ENCODE results near the gene OSBPL9. TPM values are rescaled to one million over a fixed set of nuclear protein-coding genes. Genes with fewer than 3 reads are reported as not detected.

Gene OSBPL9
- total RNA-seq, 1 donor from 2014 or later, result 72.2 TPM

- Histone ChIP-seq H3K4me1 (peaks cover 57% of the 10 kb centered on the region), H3K4me3 (no peak overlapping the region), H3K27me3 (no peaks in the 10 kb centered on the region), H3K9me3 (no peaks in the 10 kb centered on the region), H3K27ac (no peak overlapping the region), H3K36me3 (no peaks in the 10 kb centered on the region)
- TF ChIP-seq CTCF (IDR thresholded peaks at IDR 0.05), result no peak
- no peak for TF ChIP-seq POLR2AphosphoS5 (IDR thresholded peaks at IDR 0.05; ENCODE audit: insufficient read depth in 1 of 2, low read depth in 1 of 2)
- no peak for TF ChIP-seq POLR2A (IDR thresholded peaks at IDR 0.05)
- DNase-seq (ENCODE audit: extremely low spot score in 2 of 2), result no peak
- intact Hi-C loops (cut with DNase I), result no loop called here
These were observed 17.7 kb downstream of the OSBPL9 start for GRCh38 chr1:51634618-51635017.

- H3K36me3 ChIP-seq, result no peaks in the 10 kb centered on the region
- intact Hi-C loops (cut with DNase I), result no loop called here
- no peak for DNase-seq (ENCODE audit: extremely low spot score in 2 of 2)
- no peaks in the 10 kb centered on the region for H3K9me3 ChIP-seq
- no peaks in the 10 kb centered on the region for H3K27me3 ChIP-seq
- no peak overlapping the region for H3K4me3 ChIP-seq
- no peak overlapping the region for H3K27ac ChIP-seq
- no peak for TF ChIP-seq POLR2AphosphoS5 (IDR thresholded peaks at IDR 0.05; ENCODE audit: insufficient read depth in 1 of 2, low read depth in 1 of 2)
- TF ChIP-seq POLR2A (IDR thresholded peaks at IDR 0.05), result no peak
- no peak for TF ChIP-seq CTCF (IDR thresholded peaks at IDR 0.05)
- H3K4me1 ChIP-seq, result peaks cover 59% of the 10 kb centered on the region
These were observed 18.7 kb downstream of the OSBPL9 start for GRCh38 chr1:51635615-51636014.

GRCh38 chr1:51636191-51636590 lies 19.3 kb downstream of the OSBPL9 start:
- Histone ChIP-seq H3K36me3 (no peaks in the 10 kb centered on the region), H3K9me3 (no peaks in the 10 kb centered on the region), H3K27ac (peak overlapping the region; percentile 53), H3K4me3 (no peak overlapping the region), H3K27me3 (no peaks in the 10 kb centered on the region), H3K4me1 (peaks cover 60% of the 10 kb centered on the region)
- no peak for DNase-seq (ENCODE audit: extremely low spot score in 2 of 2)
- TF ChIP-seq POLR2AphosphoS5 (IDR thresholded peaks at IDR 0.05; ENCODE audit: insufficient read depth in 1 of 2, low read depth in 1 of 2), result no peak
- no peak for TF ChIP-seq CTCF (IDR thresholded peaks at IDR 0.05)
- no peak for TF ChIP-seq POLR2A (IDR thresholded peaks at IDR 0.05)
- intact Hi-C loops (cut with DNase I), result no loop called here

GRCh38 chr1:51636764-51637522 lies 20.1 kb downstream of the OSBPL9 start:
- intact Hi-C loops (cut with DNase I), result no loop called here
- peaks cover 65% of the 10 kb centered on the region for H3K4me1 ChIP-seq
- TF ChIP-seq POLR2AphosphoS5 (IDR thresholded peaks at IDR 0.05; ENCODE audit: insufficient read depth in 1 of 2, low read depth in 1 of 2), result peak in 1 of 2 donors; percentile 87
- no peak for TF ChIP-seq POLR2A (IDR thresholded peaks at IDR 0.05)
- DNase-seq (ENCODE audit: extremely low spot score in 2 of 2), result no peak
- H3K9me3 ChIP-seq, result no peaks in the 10 kb centered on the region
- H3K27ac ChIP-seq, result peak overlapping the region; percentile 53
- H3K4me3 ChIP-seq, result no peak overlapping the region
- no peaks in the 10 kb centered on the region for H3K36me3 ChIP-seq
- H3K27me3 ChIP-seq, result no peaks in the 10 kb centered on the region

- Histone ChIP-seq H3K36me3 (no peaks in the 10 kb centered on the region), H3K27me3 (no peaks in the 10 kb centered on the region), H3K4me1 (peaks cover 76% of the 10 kb centered on the region), H3K27ac (peak overlapping the region; percentile 53), H3K4me3 (no peak overlapping the region), H3K9me3 (no peaks in the 10 kb centered on the region)
- DNase-seq (ENCODE audit: extremely low spot score in 2 of 2), result no peak
- TF ChIP-seq CTCF (IDR thresholded peaks at IDR 0.05) (no peak), POLR2A (IDR thresholded peaks at IDR 0.05) (no peak), POLR2AphosphoS5 (IDR thresholded peaks at IDR 0.05; ENCODE audit: insufficient read depth in 1 of 2, low read depth in 1 of 2) (no peak)
- intact Hi-C loops (cut with DNase I), result no loop called here
These were observed 21.5 kb downstream of the OSBPL9 start for GRCh38 chr1:51638350-51638749.
